WTC11 (cell line): Measurements from ENCODE around the gene JAML.

Experiments
- CTCF ChIP-seq: fragments of 200-600 bp; IDR thresholded peaks from 2 replicates; pipeline ENCODE4 v1.8.0; 2022; ENCODE audit warnings: antibody characterized with exemption
- ESRRA ChIP-seq: sonication (generic); formaldehyde crosslinking; IDR thresholded peaks from 2 replicates; pipeline ENCODE4 v1.8.1; 2022; ENCODE audit warnings: mild to moderate bottlenecking, missing genetic modification reagents, borderline replicate concordance
- ETV6 ChIP-seq: sonication (generic); formaldehyde crosslinking; IDR thresholded peaks from 2 replicates; pipeline ENCODE4 v1.8.1; 2022; ENCODE audit warnings: mild to moderate bottlenecking, missing genetic modification reagents
- MAX ChIP-seq: sonication (generic); formaldehyde crosslinking; IDR thresholded peaks from 2 replicates; pipeline ENCODE4 v1.8.0; 2022; ENCODE audit warnings: mild to moderate bottlenecking, missing genetic modification reagents
- USF1 ChIP-seq: sonication (generic); formaldehyde crosslinking; IDR thresholded peaks from 2 replicates; pipeline ENCODE4 v1.8.0; 2022; ENCODE audit warnings: mild to moderate bottlenecking, missing genetic modification reagents

GRCh38 chr11:118245936-118246562, 21.2 kb upstream of the JAML start:
- TF ChIP-seq ETV6 (CRISPR knock-in tag) (no peak), CTCF (no peak), USF1 (CRISPR knock-in tag) (no peak), ESRRA (CRISPR knock-in tag) (no peak), MAX (CRISPR knock-in tag) (no peak)
